SK-N-SH (cell line): Measurements from ENCODE around the gene ETHE1.

ENCODE experiments used
- RFX5 ChIP-seq: IDR thresholded peaks from 2 replicates; pipeline ENCODE4 v1.6.1; 2012; ENCODE audit warnings: mild to moderate bottlenecking, improper control_type of control experiment, low read length
- TF ChIP-seq, protein P1 (sequence below): fragments of 200-600 bp; sonication (generic); IDR thresholded peaks from 2 replicates; pipeline ENCODE4 v1.6.1; 2017; ENCODE audit warnings: antibody characterized with exemption, mild to moderate bottlenecking, moderate library complexity

DNA sequence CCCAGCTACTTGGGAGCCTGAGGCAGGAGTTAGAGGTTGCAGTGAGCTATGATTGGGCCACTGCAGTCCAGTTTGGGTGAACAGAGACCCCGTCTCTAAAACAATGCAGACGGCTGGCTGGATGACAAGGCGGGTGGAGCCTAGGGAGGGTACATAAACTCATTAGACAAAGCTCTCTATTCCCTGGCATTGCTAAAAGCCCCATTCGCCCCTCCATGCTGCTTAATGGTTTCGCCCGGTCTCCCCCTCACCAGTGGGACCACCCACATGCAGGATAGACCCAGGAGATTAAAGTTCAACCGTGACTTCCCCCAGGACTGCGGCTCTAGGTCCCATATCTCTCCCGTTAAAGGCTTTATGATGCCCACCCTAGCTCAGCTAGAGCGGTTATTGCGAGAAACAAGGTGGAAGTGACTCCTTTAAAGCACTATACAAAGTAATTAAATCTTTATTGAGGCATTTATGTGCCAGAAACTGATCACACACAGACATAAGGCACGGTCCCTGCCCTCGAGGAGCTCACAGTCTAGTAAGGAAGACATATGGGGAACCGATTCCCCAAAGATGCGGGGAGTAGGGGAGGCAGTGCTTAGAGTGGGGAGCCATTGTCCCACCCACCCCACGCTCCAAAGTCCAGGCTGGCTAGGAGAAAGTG is 66.5 kb downstream of the ETHE1 start:
- TF ChIP-seq RFX5: no peak
- TF ChIP-seq, protein P1, sequence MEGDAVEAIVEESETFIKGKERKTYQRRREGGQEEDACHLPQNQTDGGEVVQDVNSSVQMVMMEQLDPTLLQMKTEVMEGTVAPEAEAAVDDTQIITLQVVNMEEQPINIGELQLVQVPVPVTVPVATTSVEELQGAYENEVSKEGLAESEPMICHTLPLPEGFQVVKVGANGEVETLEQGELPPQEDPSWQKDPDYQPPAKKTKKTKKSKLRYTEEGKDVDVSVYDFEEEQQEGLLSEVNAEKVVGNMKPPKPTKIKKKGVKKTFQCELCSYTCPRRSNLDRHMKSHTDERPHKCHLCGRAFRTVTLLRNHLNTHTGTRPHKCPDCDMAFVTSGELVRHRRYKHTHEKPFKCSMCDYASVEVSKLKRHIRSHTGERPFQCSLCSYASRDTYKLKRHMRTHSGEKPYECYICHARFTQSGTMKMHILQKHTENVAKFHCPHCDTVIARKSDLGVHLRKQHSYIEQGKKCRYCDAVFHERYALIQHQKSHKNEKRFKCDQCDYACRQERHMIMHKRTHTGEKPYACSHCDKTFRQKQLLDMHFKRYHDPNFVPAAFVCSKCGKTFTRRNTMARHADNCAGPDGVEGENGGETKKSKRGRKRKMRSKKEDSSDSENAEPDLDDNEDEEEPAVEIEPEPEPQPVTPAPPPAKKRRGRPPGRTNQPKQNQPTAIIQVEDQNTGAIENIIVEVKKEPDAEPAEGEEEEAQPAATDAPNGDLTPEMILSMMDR: no peak
